Glomerular visceral epithelial cell (primary cell): Measurements from ENCODE around the gene KRTAP10-9.
"Not testable (repeated sequence)": the region's sequence is repeated elsewhere in the genome, so short reads cannot be mapped to it uniquely, and the experiment has no call there.

ENCODE experiments used
- DNase-seq: peaks from one replicate; pipeline ENCODE4 v3.0.0-alpha.2; 2016; ENCODE audit errors: extremely low spot score

Gene KRTAP10-9

DNA sequence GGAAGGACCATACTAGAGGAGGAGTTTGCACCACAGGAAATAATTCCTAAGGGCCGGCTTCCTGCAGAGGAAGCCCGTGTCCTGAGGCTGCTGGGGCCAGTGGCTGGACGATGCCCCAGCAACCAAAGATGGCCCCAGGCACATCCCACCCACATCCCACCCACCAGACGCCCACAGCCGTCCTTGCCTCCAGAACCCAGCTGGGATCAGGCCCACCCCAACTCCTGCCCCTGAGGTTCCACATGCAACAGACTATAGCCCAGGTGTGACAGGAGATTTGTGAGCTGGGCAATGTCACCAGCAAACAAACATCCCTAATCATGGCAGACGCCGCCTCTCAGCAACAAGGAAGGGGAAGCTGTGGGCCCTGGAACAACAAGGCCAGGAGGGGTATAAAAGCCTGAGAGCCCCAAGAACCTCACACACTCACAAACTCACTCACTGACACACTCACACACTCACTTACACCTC, at the start of gene KRTAP10-9:
Gene KRTAP10-9 (plus strand): TSS at position 421 of the 471 bp plus-strand sequence. CDS start 79 bp downstream, outside the sequence.
- no peak for DNase-seq

DNA sequence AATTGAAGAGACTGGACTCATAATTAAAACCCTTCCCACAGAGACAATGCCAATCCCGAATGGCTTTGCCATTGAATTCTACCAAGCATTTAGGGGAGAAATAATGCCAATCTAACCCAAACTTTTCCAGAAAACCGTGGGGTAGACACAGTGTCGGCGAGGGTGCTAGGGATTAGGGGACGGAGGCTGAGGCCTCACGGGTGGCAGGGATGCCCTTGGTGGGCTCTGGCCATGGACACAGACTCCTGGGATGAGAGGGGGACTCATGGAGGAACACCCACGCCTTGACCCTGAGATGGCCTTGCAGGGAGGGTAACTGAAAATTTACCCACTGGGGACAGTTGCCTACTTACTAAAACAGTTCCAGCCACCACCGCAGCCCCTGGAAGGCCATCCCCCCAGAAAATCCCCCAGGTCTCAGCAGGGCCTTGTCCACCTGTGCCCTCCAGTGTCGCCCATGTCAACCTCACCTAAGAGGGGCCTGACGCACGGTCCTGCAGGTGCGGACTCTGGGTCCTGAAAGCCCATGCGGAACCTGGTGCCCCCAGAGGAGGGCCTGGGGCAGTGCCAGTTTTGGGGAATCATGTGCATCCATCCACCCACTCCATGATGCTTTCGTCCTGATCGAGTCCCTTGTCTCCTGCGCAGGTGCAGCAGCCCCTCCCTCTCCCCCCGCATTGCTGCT, 48.4 kb upstream of the KRTAP10-9 start:
- DNase-seq: no peak

GRCh38 chr21:44579056-44579832, 47.6 kb upstream of the KRTAP10-9 start:
- no peak for DNase-seq

- DNase-seq: no peak
Measured at GRCh38 chr21:44579833-44580144, 47.1 kb upstream of the KRTAP10-9 start.

GRCh38 chr21:44580231-44580821, 46.6 kb upstream of the KRTAP10-9 start, which contains the start of gene KRTAP10-5:
Gene KRTAP10-5, minus strand, starts transcription at chr21:44580604. Its CDS starts 26 bp downstream, at chr21:44580578.
- not testable (repeated sequence) for DNase-seq

DNA sequence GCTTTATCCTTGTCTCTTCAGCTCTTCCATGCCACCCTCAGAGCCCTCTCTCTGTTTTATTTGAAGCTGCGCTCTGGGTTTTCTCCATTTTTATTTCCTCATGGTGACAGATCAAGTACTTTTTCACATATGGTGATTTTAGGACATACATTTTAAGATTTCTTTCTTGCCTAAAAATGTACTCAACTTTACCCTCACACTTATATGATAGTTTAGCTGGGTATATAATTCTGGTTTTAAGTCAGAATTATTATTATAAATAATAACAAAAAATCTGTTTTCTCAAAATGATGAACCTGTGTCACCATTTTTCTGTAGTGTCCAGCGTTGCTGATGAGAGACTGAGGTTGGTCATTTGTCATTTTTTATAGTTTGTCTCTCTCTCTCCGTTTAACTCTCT, 45.7 kb upstream of the KRTAP10-9 start:
- DNase-seq: no peak

GRCh38 chr21:44582055-44582454, 44.8 kb upstream of the KRTAP10-9 start:
- DNase-seq: no peak

DNA sequence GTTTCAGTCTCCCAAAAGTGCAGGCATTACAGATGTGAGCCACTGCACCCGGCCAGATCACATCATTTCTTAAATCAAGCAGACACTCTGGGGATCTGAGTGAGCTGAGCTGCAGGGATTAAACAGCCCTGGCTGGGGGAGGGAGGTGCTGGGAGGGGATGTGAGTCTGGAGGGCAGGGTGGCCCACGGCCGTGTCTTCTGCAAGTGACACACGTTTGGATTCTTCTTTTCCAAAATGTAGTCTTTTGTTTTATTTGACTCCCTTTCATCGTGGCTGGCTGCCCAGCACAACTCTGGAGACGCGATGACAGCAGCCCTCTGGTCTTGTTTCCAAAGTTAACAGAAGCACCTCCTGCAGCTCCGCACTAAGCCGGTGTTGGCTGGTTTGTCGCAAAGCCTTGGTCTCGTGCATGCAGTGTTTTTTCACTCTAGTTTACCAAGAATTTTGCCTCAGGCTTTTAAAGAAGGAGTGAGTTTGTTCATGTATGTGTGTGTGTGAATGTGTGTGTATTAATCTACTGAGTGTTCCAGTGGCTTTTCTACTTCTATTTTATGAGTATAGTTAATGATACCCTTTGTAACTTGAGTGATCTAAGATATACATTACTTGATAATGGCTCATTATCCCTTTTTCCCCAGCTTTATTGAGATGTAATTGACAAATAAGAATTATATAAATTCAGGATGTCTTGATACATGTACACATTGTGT, 43.6 kb upstream of the KRTAP10-9 start:
- no peak for DNase-seq

DNA sequence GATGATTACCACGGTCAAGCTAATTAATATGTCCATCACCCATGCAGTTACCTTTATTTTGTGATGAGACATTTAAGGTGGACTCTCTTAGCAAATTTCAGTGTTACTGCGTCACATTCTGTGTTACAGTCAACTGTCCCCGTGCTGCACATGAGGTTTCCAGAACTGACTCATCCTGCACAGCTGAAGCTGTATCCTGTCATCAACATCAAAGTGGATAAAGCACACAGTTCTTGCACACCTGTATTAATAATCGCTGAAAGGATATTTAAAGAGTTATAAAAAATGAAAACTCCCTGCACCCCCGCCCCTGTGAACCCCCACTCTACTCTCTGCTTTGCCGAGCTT, 43.1 kb upstream of the KRTAP10-9 start:
- DNase-seq: no peak

DNA sequence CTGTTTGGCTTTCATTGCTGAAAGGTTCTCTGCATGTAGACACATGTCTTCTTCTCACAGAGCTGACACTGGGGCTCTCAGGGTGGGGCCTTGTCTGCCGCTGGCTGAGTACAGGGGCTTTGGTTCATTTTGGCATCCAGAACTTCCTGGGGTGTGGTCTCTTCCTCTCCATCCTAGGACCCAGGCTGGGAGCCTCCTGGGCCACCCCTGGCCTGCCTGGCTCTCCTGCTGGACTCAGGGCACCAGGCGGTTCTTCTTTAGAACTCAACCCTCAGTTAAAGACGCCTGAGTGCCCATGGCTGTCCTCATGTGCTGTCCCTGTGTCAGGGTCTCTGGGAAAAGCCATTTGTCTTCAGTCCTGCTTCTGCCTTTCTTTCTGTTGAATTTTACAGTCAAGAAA, 41.0 kb upstream of the KRTAP10-9 start:
- DNase-seq: no peak

- no peak for DNase-seq
Measured at GRCh38 chr21:44589094-44589493, 37.8 kb upstream of the KRTAP10-9 start.

GRCh38 chr21:44589586-44590305, 37.1 kb upstream of the KRTAP10-9 start:
- no peak for DNase-seq

GRCh38 chr21:44590311-44590721, 36.6 kb upstream of the KRTAP10-9 start:
- no peak for DNase-seq

- not testable (repeated sequence) for DNase-seq
Measured at GRCh38 chr21:44590897-44591800, 35.7 kb upstream of the KRTAP10-9 start.

DNA sequence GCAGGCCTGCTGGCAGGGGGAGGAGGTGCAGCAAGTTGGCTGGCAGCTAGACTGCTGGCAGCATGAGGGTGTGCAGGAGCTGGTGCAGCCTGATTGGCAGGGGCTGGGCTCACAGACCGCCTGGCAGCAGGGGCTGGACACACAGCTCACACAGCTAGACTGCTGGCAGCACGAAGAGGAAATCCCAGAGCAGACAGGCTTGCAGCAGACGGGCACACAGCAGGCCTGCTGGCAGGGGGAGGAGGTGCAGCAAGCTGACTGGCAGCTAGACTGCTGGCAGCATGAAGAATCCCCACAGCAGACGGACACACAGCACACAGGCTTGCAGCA, 35.1 kb upstream of the KRTAP10-9 start:
- not testable (repeated sequence) for DNase-seq

GRCh38 chr21:44592446-44593311, 34.2 kb upstream of the KRTAP10-9 start, which contains the start of gene KRTAP10-6:
Gene KRTAP10-6, minus strand, starts transcription at chr21:44592505. Its CDS starts 21 bp downstream, at chr21:44592484.
- no peak for DNase-seq

DNA sequence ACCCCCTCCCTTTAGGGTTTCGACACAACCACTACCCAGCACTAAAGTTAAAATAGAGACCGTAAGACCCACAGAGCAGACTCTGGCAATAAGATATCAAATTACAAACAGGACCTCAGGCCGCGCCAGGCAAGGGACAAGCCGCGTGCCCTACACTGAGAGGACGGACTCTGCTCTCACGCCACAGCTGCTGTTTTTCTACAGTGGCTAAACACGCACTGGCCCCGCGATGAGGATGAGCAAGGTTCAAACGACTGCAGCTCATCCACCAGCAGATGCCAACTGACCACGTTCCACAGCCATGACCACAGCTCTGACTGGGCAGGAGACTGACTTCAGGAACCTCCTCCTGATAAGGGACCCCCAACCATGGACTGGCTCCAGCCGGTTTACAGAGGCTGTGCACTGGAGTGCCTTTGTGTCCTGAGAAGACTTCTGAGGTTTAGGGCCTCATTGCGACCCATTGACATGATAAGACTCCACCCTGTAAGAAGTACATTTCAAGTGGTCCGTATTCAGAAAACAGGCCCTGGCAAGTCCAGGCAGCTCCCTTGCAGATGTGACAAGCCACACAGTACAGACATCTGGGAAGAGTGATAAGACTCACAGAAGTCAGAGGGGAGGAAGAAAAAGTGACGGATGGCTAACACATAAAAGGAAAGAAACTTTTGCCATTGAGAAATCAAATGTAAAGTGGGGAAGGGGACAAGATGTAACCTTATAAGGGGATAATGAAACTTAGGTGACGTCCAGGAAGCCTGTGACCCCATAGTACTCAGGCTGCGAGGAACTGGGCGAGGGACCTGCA, 33.1 kb upstream of the KRTAP10-9 start:
- no peak for DNase-seq

- no peak for DNase-seq
Measured at GRCh38 chr21:44594406-44594916, 32.4 kb upstream of the KRTAP10-9 start.
